ENCODE data around the gene FCER2.

- no peak for TF ChIP-seq CTCF (IDR thresholded peaks at IDR 0.05; ENCODE audit: low read depth, low read length, missing input control)
- TF ChIP-seq YY1 (IDR thresholded peaks at IDR 0.05): no peak
- no peak for TF ChIP-seq ZBTB33 (IDR thresholded peaks at IDR 0.05)
- no peak for TF ChIP-seq RXRA (IDR thresholded peaks at IDR 0.05)
- no peak for TF ChIP-seq MAX (IDR thresholded peaks at IDR 0.05)
- no peak for TF ChIP-seq RAD21 (IDR thresholded peaks at IDR 0.05)
- no peak for TF ChIP-seq GABPA (IDR thresholded peaks at IDR 0.05 in 1 of 2, conservative IDR thresholded peaks at IDR 0.05 in 1 of 2)
- TF ChIP-seq TAF1 (conservative IDR thresholded peaks at IDR 0.05): no peak
- TF ChIP-seq REST (IDR thresholded peaks at IDR 0.05): no peak
- TF ChIP-seq JUND (IDR thresholded peaks at IDR 0.05): no peak
These were observed 62.0 kb downstream of the FCER2 start for GRCh38 chr19:7639863-7640348.

Measured in liver (tissue), 3 donors.